Cardiac muscle cell (in vitro differentiated cells and primary cell): ENCODE measurements around the gene ZNF649. TPM values are rescaled to one million over a fixed set of nuclear protein-coding genes. Genes with fewer than 3 reads are reported as not detected.

ENCODE experiments used
- polyA plus RNA-seq: library from polyadenylated mRNA; unstranded; fragments of >200 nt; fragmentation: Nextera tagmentation; extraction: Ambion mirVana; gene quantifications from 2 replicates; pipeline ENCODE4 v1.2.1, GENCODE V29; 2016
- total RNA-seq: library from RNA; depleted of rRNA; stranded (reverse); fragments of >200 nt; gene quantifications from 2 replicates; pipeline ENCODE4 v1.2.3, GENCODE V29; 2016

The ZNF649 gene
- total and polyA plus RNA-seq, 2 experiments from 2014 or later: 17.4 to 26.3 TPM

Other genes with a start within 250 kb of the ZNF649 start
- gene SPACA6, start 211.7 kb downstream of the ZNF649 start, total RNA-seq: 13.8 and 23.4 TPM in 2 replicates
- 11.0 and 16.5 TPM in 2 replicates for gene SPACA6, start 211.7 kb downstream of the ZNF649 start, polyA plus RNA-seq
- 0.11 and 0.27 TPM in 2 replicates for gene HAS1, start 181.0 kb downstream of the ZNF649 start, total RNA-seq
- 0.46 and 0.61 TPM in 2 replicates for gene HAS1, start 181.0 kb downstream of the ZNF649 start, polyA plus RNA-seq
- not detected in 2 replicates for gene FPR1, start 153.1 kb downstream of the ZNF649 start, total RNA-seq
- not detected in 2 replicates for gene FPR1, start 153.1 kb downstream of the ZNF649 start, polyA plus RNA-seq
- gene FPR2, start 143.8 kb downstream of the ZNF649 start, total RNA-seq: not detected in 2 replicates
- not detected in 2 replicates for gene FPR2, start 143.8 kb downstream of the ZNF649 start, polyA plus RNA-seq
- not detected in 2 replicates for gene FPR3, start 109.9 kb downstream of the ZNF649 start, total RNA-seq
- not detected in 2 replicates for gene FPR3, start 109.9 kb downstream of the ZNF649 start, polyA plus RNA-seq
- 22.2 and 31.6 TPM in 2 replicates for gene ZNF577, start 17.1 kb downstream of the ZNF649 start, total RNA-seq
- gene ZNF577, start 17.1 kb downstream of the ZNF649 start, polyA plus RNA-seq: 27.6 and 39.0 TPM in 2 replicates
- 7.1 and 14.4 TPM in 2 replicates for gene ZNF613, start 22.5 kb upstream of the ZNF649 start, total RNA-seq
- 9.3 and 11.6 TPM in 2 replicates for gene ZNF613, start 22.5 kb upstream of the ZNF649 start, polyA plus RNA-seq
- 7.4 and 10.4 TPM in 2 replicates for gene ZNF350, start 81.8 kb upstream of the ZNF649 start, total RNA-seq
- gene ZNF350, start 81.8 kb upstream of the ZNF649 start, polyA plus RNA-seq: 9.2 and 12.0 TPM in 2 replicates
- 7.9 and 11.7 TPM in 2 replicates for gene ZNF615, start 103.2 kb upstream of the ZNF649 start, total RNA-seq
- gene ZNF615, start 103.2 kb upstream of the ZNF649 start, polyA plus RNA-seq: 5.8 and 9.4 TPM in 2 replicates
- 13.0 and 13.3 TPM in 2 replicates for gene ZNF614, start 123.4 kb upstream of the ZNF649 start, total RNA-seq
- gene ZNF614, start 123.4 kb upstream of the ZNF649 start, polyA plus RNA-seq: 11.6 and 16.7 TPM in 2 replicates
- 13.9 and 16.0 TPM in 2 replicates for gene ZNF432, start 143.8 kb upstream of the ZNF649 start, total RNA-seq
- 9.7 and 11.9 TPM in 2 replicates for gene ZNF432, start 143.8 kb upstream of the ZNF649 start, polyA plus RNA-seq
- gene ZNF841, start 190.7 kb upstream of the ZNF649 start, total RNA-seq: 14.4 and 17.7 TPM in 2 replicates
- gene ZNF841, start 190.7 kb upstream of the ZNF649 start, polyA plus RNA-seq: 2.9 and 7.7 TPM in 2 replicates
- 9.1 and 11.9 TPM in 2 replicates for gene ZNF616, start 234.9 kb upstream of the ZNF649 start, total RNA-seq
- gene ZNF616, start 234.9 kb upstream of the ZNF649 start, polyA plus RNA-seq: 7.7 and 15.3 TPM in 2 replicates